SK-N-SH (cell line): ENCODE results near the gene THSD7B. TPM values are rescaled to one million over a fixed set of nuclear protein-coding genes. Genes with fewer than 3 reads are reported as not detected.

ENCODE experiments used
- CTCF ChIA-PET: fragments of 300-600, 350-600 bp; formaldehyde crosslinking; extraction: SDS; loops from one replicate; lab custom pipeline; 2021; lab: Yijun Ruan, JAX
- POLR2A ChIA-PET: fragments of 350-600 bp; sonication (Branson Sonifier 250); formaldehyde crosslinking; extraction: SDS; loops from one replicate; lab custom pipeline; 2020; ENCODE audit warnings: antibody characterized with exemption, inconsistent platforms; lab: Yijun Ruan, JAX
- DNase-seq: peaks from one replicate; pipeline ENCODE4 v3.0.0; 2012
- H2AFZ ChIP-seq: fragments of 200-600 bp; sonication (generic); 2 replicates; pipeline ENCODE4 v1.8.1; 2016; ENCODE audit warnings: antibody characterized with exemption, mild to moderate bottlenecking, low read depth
- H3F3A ChIP-seq: fragments of 200-600 bp; sonication (generic); replicated peaks from 2 replicates; pipeline ENCODE3; 2016; ENCODE audit warnings: antibody characterized with exemption, mild to moderate bottlenecking; ENCODE audit not compliant: insufficient read depth
- H3K27ac ChIP-seq, 2 experiments: fragments of 200-500 bp in 1 of 2; fragments of 200-600 bp in 1 of 2; sonication (Bioruptor generic) in 1 of 2; sonication (generic), shearing (Covaris generic) in 1 of 2; 2 replicates each; pipeline versions ENCODE4 v1.5.1 to v1.6.1; 2014 to 2016; ENCODE audit warnings: low read depth in 2 of 2, inconsistent platforms in 1 of 2, low read length in 1 of 2, mild to moderate bottlenecking in 1 of 2, mixed read lengths in 1 of 2
- H3K27me3 ChIP-seq: fragments of 200-600 bp; sonication (generic), shearing (Covaris generic); 2 replicates; pipeline ENCODE4 v1.6.1; 2016; ENCODE audit warnings: mixed run types; ENCODE audit not compliant: insufficient read depth
- H3K36me3 ChIP-seq, 2 experiments: fragments of 200-500 bp in 1 of 2; fragments of 200-600 bp in 1 of 2; sonication (Bioruptor generic) in 1 of 2; sonication (generic) in 1 of 2; replicated peaks in 1 of 2; 2 replicates each; pipeline versions ENCODE3 to v1.5.1; 2014 to 2016; ENCODE audit warnings: low read length in 1 of 2, mild to moderate bottlenecking in 1 of 2; ENCODE audit not compliant: insufficient read depth in 2 of 2, control insufficient read depth in 1 of 2
- H3K4me1 ChIP-seq, 2 experiments: fragments of 200-500 bp in 1 of 2; fragments of 200-600 bp in 1 of 2; sonication (Bioruptor generic) in 1 of 2; sonication (generic), shearing (Covaris generic) in 1 of 2; 2 replicates each; pipeline versions ENCODE4 v1.5.1 to v1.6.1; 2014 to 2016; ENCODE audit warnings: low read depth in 1 of 2, low read length in 1 of 2, mixed run types in 1 of 2; ENCODE audit not compliant: insufficient read depth in 2 of 2, control insufficient read depth in 1 of 2
- H3K4me2 ChIP-seq: fragments of 200-600 bp; sonication (generic), shearing (Covaris generic); 2 replicates; pipeline ENCODE4 v1.6.1; 2017; ENCODE audit warnings: mixed run types
- H3K4me3 ChIP-seq, 2 experiments: fragments of 200-500 bp in 1 of 2; fragments of 200-600 bp in 1 of 2; sonication (Bioruptor generic) in 1 of 2; sonication (generic), shearing (Covaris generic) in 1 of 2; 2 replicates each; pipeline versions ENCODE4 v1.5.1 to v1.8.1; 2014 to 2016; ENCODE audit warnings: low read depth in 2 of 2, inconsistent platforms in 1 of 2, low read length in 1 of 2, mild to moderate bottlenecking in 1 of 2, mixed read lengths in 1 of 2, moderate library complexity in 1 of 2
- H3K79me2 ChIP-seq: fragments of 200-600 bp; sonication (generic); 2 replicates; pipeline ENCODE4 v1.8.1; 2017; ENCODE audit warnings: mild to moderate bottlenecking; ENCODE audit not compliant: insufficient read depth
- H3K9ac ChIP-seq: fragments of 200-600 bp; sonication (generic); 2 replicates; pipeline ENCODE4 v1.6.1; 2017; ENCODE audit warnings: mixed run types
- H3K9me2 ChIP-seq: fragments of 200-600 bp; sonication (generic); 2 replicates; pipeline ENCODE4 v1.6.1; 2017; ENCODE audit warnings: mixed run types
- H3K9me3 ChIP-seq: fragments of 200-600 bp; sonication (generic); 2 replicates; pipeline ENCODE4 v1.6.1; 2017; ENCODE audit warnings: mixed run types, mild to moderate bottlenecking, moderate library complexity
- H4K20me1 ChIP-seq: fragments of 200-600 bp; sonication (generic); 2 replicates; pipeline ENCODE4 v1.6.1; 2017; ENCODE audit warnings: mild to moderate bottlenecking, mixed run types; ENCODE audit not compliant: insufficient read depth
- FOXJ3 ChIP-seq: sonication (generic); formaldehyde crosslinking; IDR thresholded peaks from 2 replicates; pipeline ENCODE4 v1.5.1; 2020; ENCODE audit warnings: mild to moderate bottlenecking, missing genetic modification reagents
- FOXM1 ChIP-seq: IDR thresholded peaks from 2 replicates; pipeline ENCODE4 v1.4.0; 2012; ENCODE audit warnings: low read depth, mild to moderate bottlenecking
- GABPA ChIP-seq: IDR thresholded peaks from 2 replicates; pipeline ENCODE4 v1.4.0; 2012; ENCODE audit warnings: low read depth, mild to moderate bottlenecking
- GATA2 ChIP-seq: sonication (generic); formaldehyde crosslinking; IDR thresholded peaks from 2 replicates; pipeline ENCODE4 v1.5.0; 2020; ENCODE audit warnings: mild to moderate bottlenecking, missing genetic modification reagents
- JUND ChIP-seq: IDR thresholded peaks from 2 replicates; pipeline ENCODE4 v1.4.0; 2012
- MAX ChIP-seq: IDR thresholded peaks from 2 replicates; pipeline ENCODE4 v1.4.0; 2012; ENCODE audit warnings: low read depth
- MEF2A ChIP-seq: IDR thresholded peaks from 2 replicates; pipeline ENCODE4 v1.4.0; 2012; ENCODE audit warnings: low read depth, borderline replicate concordance
- MXI1 ChIP-seq: IDR thresholded peaks from 2 replicates; pipeline ENCODE4 v1.6.1; 2012; ENCODE audit warnings: mild to moderate bottlenecking, low read depth, low read length, improper control_type of control experiment
- NFIC ChIP-seq: IDR thresholded peaks from 2 replicates; pipeline ENCODE4 v1.4.0; 2012; ENCODE audit warnings: borderline replicate concordance
- NRF1 ChIP-seq: IDR thresholded peaks from 2 replicates; pipeline ENCODE4 v1.6.1; 2012; ENCODE audit warnings: low read depth, mild to moderate bottlenecking, low read length
- POLR2AphosphoS5 ChIP-seq: IDR thresholded peaks from 2 replicates; pipeline ENCODE4 v1.6.1; 2012; ENCODE audit warnings: low read depth, low read length
- RCOR1 ChIP-seq: fragments of 150-350 bp; IDR thresholded peaks from 2 replicates; pipeline ENCODE4 v1.6.1; 2017; ENCODE audit warnings: antibody characterized with exemption, low read length
- RXRA ChIP-seq: IDR thresholded peaks from 2 replicates; pipeline ENCODE4 v1.4.0; 2012; ENCODE audit warnings: low read depth, mild to moderate bottlenecking, borderline replicate concordance
- SIN3A ChIP-seq: IDR thresholded peaks from 2 replicates; pipeline ENCODE4 v1.6.1; 2012; ENCODE audit warnings: low read depth, mild to moderate bottlenecking, low read length, moderate library complexity, borderline replicate concordance
- TAF1 ChIP-seq: IDR thresholded peaks from 2 replicates; pipeline ENCODE4 v1.6.1; 2012; ENCODE audit warnings: low read depth, mild to moderate bottlenecking, low read length, moderate library complexity, borderline replicate concordance
- TCF12 ChIP-seq: IDR thresholded peaks from 2 replicates; pipeline ENCODE4 v1.4.0; 2012
- USF2 ChIP-seq: fragments of 150-350 bp; IDR thresholded peaks from 2 replicates; pipeline ENCODE4 v1.6.1; 2017; ENCODE audit warnings: antibody characterized with exemption, low read length, low read depth, borderline replicate concordance
- YY1 ChIP-seq: IDR thresholded peaks from 2 replicates; pipeline ENCODE4 v1.4.0; 2012; ENCODE audit warnings: low read depth, mild to moderate bottlenecking
- WGBS: methylation state at CpG from one replicate; pipeline ENCODE4 v1.1.6; 2017; ENCODE audit warnings: low lambda C conversion rate; 5-methylcytosine and 5-hydroxymethylcytosine counted together
- polyA plus RNA-seq, 3 experiments: library from polyadenylated mRNA; depleted of rRNA; stranded (reverse); fragments of >200 nt; gene quantifications; 2 replicates each; pipeline ENCODE4 v1.2.3, GENCODE V29; 2012
- TF ChIP-seq, protein P1 (sequence below): fragments of 200-600 bp; sonication (generic); IDR thresholded peaks from 2 replicates; pipeline ENCODE4 v1.6.1; 2017; ENCODE audit warnings: antibody characterized with exemption, mild to moderate bottlenecking, moderate library complexity
- TF ChIP-seq, protein P2 (sequence below): fragments of 150-350 bp; IDR thresholded peaks from 2 replicates; pipeline ENCODE4 v1.6.1; 2016; ENCODE audit warnings: mild to moderate bottlenecking, low read depth, low read length

THSD7B gene
- polyA plus RNA-seq, 1 of the 3 experiments (the other 2 are of a cell fraction): not detected

DNA sequence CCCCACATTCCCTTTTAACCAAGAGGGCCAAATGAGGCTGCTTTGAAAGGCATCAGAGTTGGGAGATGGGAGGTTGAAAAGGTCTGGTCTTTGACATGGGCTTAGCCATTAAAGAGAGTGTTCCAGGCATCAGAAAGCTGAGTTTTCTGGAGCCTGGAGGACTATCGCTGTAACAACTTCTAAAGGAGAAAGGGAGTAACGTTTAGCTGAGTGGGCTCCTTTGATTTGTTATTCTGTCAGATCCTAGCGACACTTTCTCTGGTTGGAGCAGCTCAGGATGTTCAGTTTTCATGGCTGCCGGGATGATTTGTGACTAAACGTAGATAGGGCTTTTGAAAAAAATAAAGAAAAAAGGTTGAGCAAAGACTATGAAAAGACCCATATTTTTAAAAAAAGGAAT, 346.6 kb downstream of the THSD7B start (continued):
- TF ChIP-seq GATA2 (CRISPR knock-in tag) (no peak), NRF1 (no peak)
- TF ChIP-seq, protein P1, sequence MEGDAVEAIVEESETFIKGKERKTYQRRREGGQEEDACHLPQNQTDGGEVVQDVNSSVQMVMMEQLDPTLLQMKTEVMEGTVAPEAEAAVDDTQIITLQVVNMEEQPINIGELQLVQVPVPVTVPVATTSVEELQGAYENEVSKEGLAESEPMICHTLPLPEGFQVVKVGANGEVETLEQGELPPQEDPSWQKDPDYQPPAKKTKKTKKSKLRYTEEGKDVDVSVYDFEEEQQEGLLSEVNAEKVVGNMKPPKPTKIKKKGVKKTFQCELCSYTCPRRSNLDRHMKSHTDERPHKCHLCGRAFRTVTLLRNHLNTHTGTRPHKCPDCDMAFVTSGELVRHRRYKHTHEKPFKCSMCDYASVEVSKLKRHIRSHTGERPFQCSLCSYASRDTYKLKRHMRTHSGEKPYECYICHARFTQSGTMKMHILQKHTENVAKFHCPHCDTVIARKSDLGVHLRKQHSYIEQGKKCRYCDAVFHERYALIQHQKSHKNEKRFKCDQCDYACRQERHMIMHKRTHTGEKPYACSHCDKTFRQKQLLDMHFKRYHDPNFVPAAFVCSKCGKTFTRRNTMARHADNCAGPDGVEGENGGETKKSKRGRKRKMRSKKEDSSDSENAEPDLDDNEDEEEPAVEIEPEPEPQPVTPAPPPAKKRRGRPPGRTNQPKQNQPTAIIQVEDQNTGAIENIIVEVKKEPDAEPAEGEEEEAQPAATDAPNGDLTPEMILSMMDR: no peak
- TF ChIP-seq, all 33 proteins: peak for 0

DNA sequence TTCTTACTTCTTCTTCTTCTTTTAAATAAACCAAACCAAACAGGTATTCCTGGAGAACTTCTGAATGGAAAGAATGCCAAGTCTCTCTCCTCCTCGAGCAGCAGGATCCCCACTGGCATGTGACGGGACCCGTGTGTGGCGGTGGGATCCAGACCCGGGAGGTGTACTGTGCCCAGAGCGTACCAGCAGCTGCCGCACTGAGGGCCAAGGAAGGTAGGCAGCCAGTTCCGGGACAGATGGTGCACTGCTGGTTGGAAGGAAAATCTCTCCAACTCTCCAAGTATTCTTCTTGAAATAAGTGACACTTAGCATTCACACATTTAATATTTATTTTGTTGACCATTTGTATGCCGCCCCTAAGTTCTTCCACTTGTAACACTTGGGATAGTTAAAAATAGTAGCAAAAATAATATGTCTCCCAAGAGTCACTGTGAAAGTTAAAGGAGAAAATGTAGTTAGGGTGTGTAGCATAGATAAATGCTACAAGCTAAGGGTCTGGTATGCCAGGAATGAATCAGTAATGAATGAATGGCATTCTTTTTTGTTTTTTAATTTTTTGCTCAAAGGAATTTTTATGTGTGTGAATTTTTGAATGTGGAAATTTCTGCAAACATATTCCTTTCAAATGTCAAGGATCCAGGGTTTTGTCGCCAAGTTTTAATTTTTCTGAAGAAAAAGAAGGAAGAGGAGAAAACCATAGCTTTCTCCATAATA, 349.9 kb downstream of the THSD7B start:
- 73% methylated on average over 10 of the region's 10 CpGs for WGBS
- Histone ChIP-seq H3K9me2 (no peaks in the 10 kb centered on the region), H4K20me1 (no peaks in the 10 kb centered on the region), H3K4me1 (no peaks in the 10 kb centered on the region; a peak in 1 of 4 replicates), H3K27ac (no peak overlapping the region), H3K9ac (no peak overlapping the region), H3K36me3 (no peaks in the 10 kb centered on the region), H3K4me3 (no peak overlapping the region), H3K9me3 (no peaks in the 10 kb centered on the region), H3K27me3 (no peaks in the 10 kb centered on the region), H3K4me2 (no peak overlapping the region), H2AFZ (no peak overlapping the region), H3K79me2 (no peaks in the 10 kb centered on the region), H3F3A (no peaks in the 10 kb centered on the region)
- no peak for DNase-seq
- TF ChIP-seq RCOR1 (no peak), NRF1 (no peak), MAX (no peak), POLR2AphosphoS5 (no peak), GATA2 (CRISPR knock-in tag) (no peak), GABPA (no peak), NFIC (no peak), FOXM1 (no peak), MXI1 (no peak), TAF1 (no peak), FOXJ3 (CRISPR knock-in tag) (no peak), YY1 (no peak), USF2 (no peak), JUND (no peak), SIN3A (no peak), RXRA (no peak), TCF12 (no peak), MEF2A (no peak)
- TF ChIP-seq, protein P2, sequence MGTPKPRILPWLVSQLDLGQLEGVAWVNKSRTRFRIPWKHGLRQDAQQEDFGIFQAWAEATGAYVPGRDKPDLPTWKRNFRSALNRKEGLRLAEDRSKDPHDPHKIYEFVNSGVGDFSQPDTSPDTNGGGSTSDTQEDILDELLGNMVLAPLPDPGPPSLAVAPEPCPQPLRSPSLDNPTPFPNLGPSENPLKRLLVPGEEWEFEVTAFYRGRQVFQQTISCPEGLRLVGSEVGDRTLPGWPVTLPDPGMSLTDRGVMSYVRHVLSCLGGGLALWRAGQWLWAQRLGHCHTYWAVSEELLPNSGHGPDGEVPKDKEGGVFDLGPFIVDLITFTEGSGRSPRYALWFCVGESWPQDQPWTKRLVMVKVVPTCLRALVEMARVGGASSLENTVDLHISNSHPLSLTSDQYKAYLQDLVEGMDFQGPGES: no peak
- POLR2A ChIA-PET: no interaction called here
- CTCF ChIA-PET: interaction anchor here (1.6 kb wide), 1 partner anchor 20 kb away, joined by 4 read pairs; no protein-coding TSS in a partner anchor
